ENCODE data around the gene WASF2. TPM values are rescaled to one million over a fixed set of nuclear protein-coding genes. Genes with fewer than 3 reads are reported as not detected.

Gene WASF2
- total and polyA plus RNA-seq, 2 of the 13 experiments (the other 11 are each of a cell fraction or from before 2014, with no cell fraction given), result 10.4 to 27.7 TPM

- TF ChIP-seq, protein P1, sequence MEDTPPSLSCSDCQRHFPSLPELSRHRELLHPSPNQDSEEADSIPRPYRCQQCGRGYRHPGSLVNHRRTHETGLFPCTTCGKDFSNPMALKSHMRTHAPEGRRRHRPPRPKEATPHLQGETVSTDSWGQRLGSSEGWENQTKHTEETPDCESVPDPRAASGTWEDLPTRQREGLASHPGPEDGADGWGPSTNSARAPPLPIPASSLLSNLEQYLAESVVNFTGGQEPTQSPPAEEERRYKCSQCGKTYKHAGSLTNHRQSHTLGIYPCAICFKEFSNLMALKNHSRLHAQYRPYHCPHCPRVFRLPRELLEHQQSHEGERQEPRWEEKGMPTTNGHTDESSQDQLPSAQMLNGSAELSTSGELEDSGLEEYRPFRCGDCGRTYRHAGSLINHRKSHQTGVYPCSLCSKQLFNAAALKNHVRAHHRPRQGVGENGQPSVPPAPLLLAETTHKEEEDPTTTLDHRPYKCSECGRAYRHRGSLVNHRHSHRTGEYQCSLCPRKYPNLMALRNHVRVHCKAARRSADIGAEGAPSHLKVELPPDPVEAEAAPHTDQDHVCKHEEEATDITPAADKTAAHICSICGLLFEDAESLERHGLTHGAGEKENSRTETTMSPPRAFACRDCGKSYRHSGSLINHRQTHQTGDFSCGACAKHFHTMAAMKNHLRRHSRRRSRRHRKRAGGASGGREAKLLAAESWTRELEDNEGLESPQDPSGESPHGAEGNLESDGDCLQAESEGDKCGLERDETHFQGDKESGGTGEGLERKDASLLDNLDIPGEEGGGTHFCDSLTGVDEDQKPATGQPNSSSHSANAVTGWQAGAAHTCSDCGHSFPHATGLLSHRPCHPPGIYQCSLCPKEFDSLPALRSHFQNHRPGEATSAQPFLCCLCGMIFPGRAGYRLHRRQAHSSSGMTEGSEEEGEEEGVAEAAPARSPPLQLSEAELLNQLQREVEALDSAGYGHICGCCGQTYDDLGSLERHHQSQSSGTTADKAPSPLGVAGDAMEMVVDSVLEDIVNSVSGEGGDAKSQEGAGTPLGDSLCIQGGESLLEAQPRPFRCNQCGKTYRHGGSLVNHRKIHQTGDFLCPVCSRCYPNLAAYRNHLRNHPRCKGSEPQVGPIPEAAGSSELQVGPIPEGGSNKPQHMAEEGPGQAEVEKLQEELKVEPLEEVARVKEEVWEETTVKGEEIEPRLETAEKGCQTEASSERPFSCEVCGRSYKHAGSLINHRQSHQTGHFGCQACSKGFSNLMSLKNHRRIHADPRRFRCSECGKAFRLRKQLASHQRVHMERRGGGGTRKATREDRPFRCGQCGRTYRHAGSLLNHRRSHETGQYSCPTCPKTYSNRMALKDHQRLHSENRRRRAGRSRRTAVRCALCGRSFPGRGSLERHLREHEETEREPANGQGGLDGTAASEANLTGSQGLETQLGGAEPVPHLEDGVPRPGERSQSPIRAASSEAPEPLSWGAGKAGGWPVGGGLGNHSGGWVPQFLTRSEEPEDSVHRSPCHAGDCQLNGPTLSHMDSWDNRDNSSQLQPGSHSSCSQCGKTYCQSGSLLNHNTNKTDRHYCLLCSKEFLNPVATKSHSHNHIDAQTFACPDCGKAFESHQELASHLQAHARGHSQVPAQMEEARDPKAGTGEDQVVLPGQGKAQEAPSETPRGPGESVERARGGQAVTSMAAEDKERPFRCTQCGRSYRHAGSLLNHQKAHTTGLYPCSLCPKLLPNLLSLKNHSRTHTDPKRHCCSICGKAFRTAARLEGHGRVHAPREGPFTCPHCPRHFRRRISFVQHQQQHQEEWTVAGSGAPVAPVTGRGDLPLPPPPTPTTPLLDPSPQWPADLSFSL (CRISPR knock-in tag; IDR thresholded peaks at IDR 0.05), result no peak
- TF ChIP-seq ZNF672 (CRISPR knock-in tag; IDR thresholded peaks at IDR 0.05), result no peak
- TF ChIP-seq ZNF446 (CRISPR knock-in tag; IDR thresholded peaks at IDR 0.05), result no peak
- TF ChIP-seq ZSCAN31 (CRISPR knock-in tag; IDR thresholded peaks at IDR 0.05; ENCODE audit: low read depth), result peak; percentile 21; the same call in 1 of the 2 replicates
- TF ChIP-seq MAFF (IDR thresholded peaks at IDR 0.05; ENCODE audit: low read depth, low read length), result no peak
- no peak for TF ChIP-seq MEIS1 (CRISPR knock-in tag; IDR thresholded peaks at IDR 0.05; ENCODE audit: borderline replicate concordance)
- TF ChIP-seq THAP11 (CRISPR knock-in tag; IDR thresholded peaks at IDR 0.05), result no peak
- no peak for TF ChIP-seq ZBTB34 (CRISPR knock-in tag; IDR thresholded peaks at IDR 0.05)
- TF ChIP-seq, protein P2, sequence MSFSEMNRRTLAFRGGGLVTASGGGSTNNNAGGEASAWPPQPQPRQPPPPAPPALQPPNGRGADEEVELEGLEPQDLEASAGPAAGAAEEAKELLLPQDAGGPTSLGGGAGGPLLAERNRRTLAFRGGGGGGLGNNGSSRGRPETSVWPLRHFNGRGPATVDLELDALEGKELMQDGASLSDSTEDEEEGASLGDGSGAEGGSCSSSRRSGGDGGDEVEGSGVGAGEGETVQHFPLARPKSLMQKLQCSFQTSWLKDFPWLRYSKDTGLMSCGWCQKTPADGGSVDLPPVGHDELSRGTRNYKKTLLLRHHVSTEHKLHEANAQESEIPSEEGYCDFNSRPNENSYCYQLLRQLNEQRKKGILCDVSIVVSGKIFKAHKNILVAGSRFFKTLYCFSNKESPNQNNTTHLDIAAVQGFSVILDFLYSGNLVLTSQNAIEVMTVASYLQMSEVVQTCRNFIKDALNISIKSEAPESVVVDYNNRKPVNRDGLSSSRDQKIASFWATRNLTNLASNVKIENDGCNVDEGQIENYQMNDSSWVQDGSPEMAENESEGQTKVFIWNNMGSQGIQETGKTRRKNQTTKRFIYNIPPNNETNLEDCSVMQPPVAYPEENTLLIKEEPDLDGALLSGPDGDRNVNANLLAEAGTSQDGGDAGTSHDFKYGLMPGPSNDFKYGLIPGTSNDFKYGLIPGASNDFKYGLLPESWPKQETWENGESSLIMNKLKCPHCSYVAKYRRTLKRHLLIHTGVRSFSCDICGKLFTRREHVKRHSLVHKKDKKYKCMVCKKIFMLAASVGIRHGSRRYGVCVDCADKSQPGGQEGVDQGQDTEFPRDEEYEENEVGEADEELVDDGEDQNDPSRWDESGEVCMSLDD (CRISPR knock-in tag; IDR thresholded peaks at IDR 0.05; ENCODE audit: borderline replicate concordance), result no peak
- TF ChIP-seq THYN1 (CRISPR knock-in tag; IDR thresholded peaks at IDR 0.05; ENCODE audit: borderline replicate concordance, low read depth), result no peak
- TF ChIP-seq, protein P3, sequence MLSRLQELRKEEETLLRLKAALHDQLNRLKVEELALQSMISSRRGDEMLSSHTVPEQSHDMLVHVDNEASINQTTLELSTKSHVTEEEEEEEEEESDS (CRISPR knock-in tag; IDR thresholded peaks at IDR 0.05; ENCODE audit: borderline replicate concordance), result no peak
- no peak for TF ChIP-seq ZSCAN22 (CRISPR knock-in tag; IDR thresholded peaks at IDR 0.05)
- no peak for TF ChIP-seq ZNF550 (CRISPR knock-in tag; IDR thresholded peaks at IDR 0.05; ENCODE audit: borderline replicate concordance)
- no peak for TF ChIP-seq RORA (CRISPR knock-in tag; IDR thresholded peaks at IDR 0.05)
- no peak for TF ChIP-seq KDM5A (IDR thresholded peaks at IDR 0.05; ENCODE audit: borderline replicate concordance, low read length)
- TF ChIP-seq SALL2 (CRISPR knock-in tag; IDR thresholded peaks at IDR 0.05), result no peak
- TF ChIP-seq ESRRA (CRISPR knock-in tag; IDR thresholded peaks at IDR 0.05; ENCODE audit: low read depth), result no peak
- no peak for TF ChIP-seq KDM4B (CRISPR knock-in tag; IDR thresholded peaks at IDR 0.05)
- TF ChIP-seq ZNF180 (CRISPR knock-in tag; IDR thresholded peaks at IDR 0.05; ENCODE audit: borderline replicate concordance, low read depth), result no peak
These were observed 132.5 kb downstream of the WASF2 start (continued) for GRCh38 chr1:27357281-27358037.
